Stromal cell of bone marrow (primary cell): ENCODE results near the gene SH3D21.

Experiments
- DNase-seq: peaks from one replicate; pipeline ENCODE4 v3.0.0-alpha.2; 2012; ENCODE audit warnings: low read depth

The SH3D21 gene

GRCh38 chr1:36359383-36359782 is 53.2 kb downstream of the SH3D21 start:
- DNase-seq = no peak

DNA sequence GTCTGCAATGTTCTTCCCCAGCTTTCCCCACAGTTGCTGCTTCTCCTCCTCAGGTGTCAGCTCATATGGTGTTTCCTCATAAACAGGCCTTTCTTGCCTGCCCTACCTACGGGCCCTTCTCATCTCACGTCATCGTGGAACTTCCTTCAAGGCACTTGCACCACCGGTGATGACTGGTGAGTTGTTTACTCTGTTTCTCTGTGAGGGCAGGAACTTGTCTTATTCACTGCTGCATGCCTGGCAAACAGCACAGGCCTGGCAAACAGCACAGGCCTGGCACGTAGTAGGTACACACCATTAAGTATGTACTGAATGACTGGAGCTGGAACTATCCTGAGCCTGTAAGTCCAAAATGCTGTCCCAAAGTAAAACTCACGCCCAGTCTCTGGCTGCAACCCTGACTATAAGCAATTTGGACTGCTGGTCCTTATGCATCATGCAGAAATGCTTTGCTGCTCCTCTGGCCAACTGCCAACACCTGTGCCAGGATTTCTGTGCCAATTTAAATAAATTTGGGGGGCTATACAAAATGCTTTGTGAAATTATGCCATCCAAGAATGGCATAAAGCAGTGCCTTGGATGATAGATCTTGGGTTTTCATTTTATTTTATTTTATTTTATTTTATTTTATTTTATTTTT is 53.9 kb downstream of the SH3D21 start:
- no peak for DNase-seq

DNA sequence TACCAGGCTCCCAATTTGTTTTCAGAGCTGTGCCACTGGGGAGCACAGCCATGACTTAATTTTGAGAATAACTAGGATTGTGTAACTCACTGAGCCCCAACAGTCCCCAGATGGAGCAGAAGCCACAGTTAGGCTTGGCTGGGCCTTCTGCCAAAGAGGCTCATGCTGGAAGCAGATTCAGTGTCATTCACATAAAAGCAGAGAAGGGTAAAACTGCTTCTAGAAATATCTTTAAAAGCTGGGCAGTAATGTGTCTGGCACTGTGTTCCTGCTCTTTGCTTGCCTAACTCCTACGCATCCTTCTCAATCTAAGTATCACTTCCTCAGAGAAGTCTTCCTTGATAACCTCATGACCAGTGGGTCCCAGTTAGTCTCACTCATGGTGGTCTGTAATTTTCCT is 59.2 kb downstream of the SH3D21 start:
- DNase-seq = peak; percentile 85

DNA sequence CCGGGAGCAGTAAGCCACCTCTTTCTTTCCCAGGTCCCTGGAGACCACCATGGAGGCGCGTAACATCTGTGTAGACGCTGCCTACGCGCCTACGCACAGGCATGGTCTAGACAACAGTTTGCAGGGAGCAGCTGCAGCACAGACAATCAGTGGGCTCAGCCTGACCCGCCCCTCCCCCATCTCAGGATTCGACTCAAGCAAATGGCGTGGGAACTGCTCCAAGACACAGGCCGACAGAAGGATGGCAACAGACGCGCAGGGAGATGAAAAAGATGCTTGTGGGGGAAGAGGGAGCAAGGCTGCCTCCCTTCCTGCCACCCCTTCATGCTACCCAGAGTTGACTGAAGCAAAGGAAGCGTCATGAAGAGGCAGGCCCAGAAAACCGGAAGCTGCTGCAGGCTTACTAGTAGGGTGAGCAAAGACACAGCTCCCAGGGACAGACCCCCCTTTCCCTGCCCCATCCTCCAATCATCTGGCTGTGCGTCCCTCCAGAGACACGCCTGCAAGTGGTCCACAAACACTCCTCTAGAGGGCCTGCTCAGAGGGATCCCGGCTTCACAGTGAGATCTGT is 60.0 kb downstream of the SH3D21 start:
- no peak for DNase-seq

- no peak for DNase-seq
Measured at GRCh38 chr1:36367066-36367465, 60.9 kb downstream of the SH3D21 start.

DNA sequence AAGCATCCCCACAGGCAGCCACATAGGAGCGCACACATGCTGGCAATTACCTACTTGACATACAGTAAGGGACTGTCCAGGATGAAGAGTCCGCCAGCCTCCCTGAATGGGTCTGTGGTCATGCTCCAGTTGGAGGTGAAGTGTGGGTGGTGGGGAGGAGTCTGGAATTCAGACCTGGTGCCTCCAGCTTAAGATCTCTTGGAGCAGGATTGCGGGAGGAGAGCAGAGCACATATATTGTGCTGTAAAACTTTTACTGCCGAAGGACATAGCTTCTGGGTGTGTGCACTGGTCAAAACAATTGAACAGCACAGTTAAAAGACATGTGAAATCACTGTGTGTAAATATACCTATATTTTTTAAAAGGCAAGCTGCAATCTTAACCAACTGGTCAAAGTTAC is 61.6 kb downstream of the SH3D21 start:
- no peak for DNase-seq

DNA sequence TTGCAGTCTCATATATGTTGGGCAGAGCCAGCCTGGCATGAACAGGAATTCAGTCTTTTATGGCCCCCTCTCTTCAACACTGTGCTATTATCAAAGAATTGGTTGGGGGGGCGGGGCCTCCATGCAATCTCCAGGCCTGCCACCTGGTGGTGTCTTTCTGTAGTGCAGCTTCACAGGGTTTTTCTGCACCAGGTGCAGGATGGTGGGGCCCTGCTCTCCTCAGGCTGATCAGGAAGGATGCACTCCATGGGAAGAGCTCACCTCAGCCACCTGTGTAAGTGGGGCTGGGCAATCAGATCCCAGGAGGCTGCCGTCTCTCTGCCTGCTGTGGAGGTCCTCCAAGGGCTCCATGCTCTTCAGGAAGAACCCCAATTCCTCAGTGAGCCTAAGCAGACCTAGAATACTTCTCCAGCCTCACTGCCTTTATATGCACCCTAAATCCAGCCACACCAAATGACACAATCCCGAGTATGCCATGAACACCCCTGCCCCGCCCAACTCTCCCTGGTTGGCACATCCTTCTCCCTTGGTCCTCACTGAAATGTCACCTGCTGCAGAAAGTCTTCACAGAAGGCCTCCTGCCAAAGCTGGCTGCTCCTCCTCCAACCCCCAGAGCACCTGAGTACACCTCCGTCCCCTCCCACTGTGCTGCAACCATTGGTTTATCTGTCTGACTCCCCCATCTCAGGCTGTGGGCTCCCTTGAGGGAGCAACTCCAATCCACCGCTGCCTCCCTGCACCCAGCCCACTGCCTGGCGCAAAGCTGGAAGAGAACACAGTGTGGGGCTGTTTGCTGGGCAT is 63.1 kb downstream of the SH3D21 start:
- no peak for DNase-seq
